K562 (cell line): Measurements from ENCODE around the gene KIF5C. TPM values are rescaled to one million over a fixed set of nuclear protein-coding genes. Genes with fewer than 3 reads are reported as not detected.

Experiments
- C11orf30 ChIP-seq: fragments of 450-650 bp; IDR thresholded peaks from 2 replicates; pipeline ENCODE4 v1.6.1; 2016; ENCODE audit warnings: low read depth, mild to moderate bottlenecking
- JUND ChIP-seq, 2 experiments: IDR thresholded peaks; 2 replicates in 1 of 2; 3 replicates in 1 of 2; pipeline ENCODE4 v1.6.1; 2011; ENCODE audit warnings: borderline replicate concordance in 2 of 2, low read depth in 2 of 2, low read length in 2 of 2, improper control_type of control experiment in 1 of 2, missing biosample characterization in 1 of 2, missing genetic modification characterization in 1 of 2, missing genetic modification reagents in 1 of 2
- MEF2A ChIP-seq: IDR thresholded peaks from 2 replicates; pipeline ENCODE4 v1.6.1; 2011; ENCODE audit warnings: low read depth, mild to moderate bottlenecking, low read length, moderate library complexity; ENCODE audit not compliant: control insufficient read depth
- polyA plus RNA-seq, 8 experiments: library from polyadenylated mRNA; depleted of rRNA in 4 of 8; stranded (reverse) in 5 of 8; unstranded in 3 of 8; fragments of >200 nt; fragmentation: Nextera tagmentation in 2 of 8; fragmentation: Illumina TruSeq in 1 of 8; extraction: Ambion mirVana in 2 of 8; extraction: Trizol in 1 of 8; gene quantifications; 2 replicates each; pipeline versions ENCODE4 v1.2.1 to v1.2.3, GENCODE V29; 2011 to 2014; ENCODE audit warnings: inconsistent platforms in 1 of 8, missing spikeins in 1 of 8
- total RNA-seq, 7 experiments: library from RNA; depleted of rRNA in 6 of 7; stranded (reverse); fragments of >200 nt in 6 of 7; fragmentation: Illumina TruSeq in 2 of 7; extraction: Trizol in 2 of 7; gene quantifications; 2 replicates each; pipeline versions ENCODE4 v1.2.1 to v1.2.3, GENCODE V29; 2011 to 2021; ENCODE audit warnings: low replicate concordance in 1 of 7
- TF ChIP-seq, protein P1 (sequence below): fragments of 450-650 bp; IDR thresholded peaks from 2 replicates; pipeline ENCODE4 v1.6.1; 2018; ENCODE audit not compliant: partially characterized antibody
- TF ChIP-seq, protein P2 (sequence below), 2 experiments: fragments of 450-650 bp; formaldehyde crosslinking in 1 of 2; IDR thresholded peaks; 2 replicates each; pipeline versions ENCODE4 v1.4.0 to v1.6.1; 2014 to 2020; ENCODE audit warnings: mild to moderate bottlenecking in 2 of 2, borderline replicate concordance in 1 of 2, low read depth in 1 of 2
- TF ChIP-seq, protein P3 (sequence below): sonication (generic); formaldehyde crosslinking; IDR thresholded peaks from 2 replicates; pipeline ENCODE4 v1.8.1; 2023; ENCODE audit warnings: mild to moderate bottlenecking, missing genetic modification reagents

The KIF5C gene
- total and polyA plus RNA-seq, 9 of the 15 experiments (the other 6 are each of a cell fraction or from before 2014, with no cell fraction given), result 0.01 to 0.09 (median 0.01) TPM; not detected in 6

DNA sequence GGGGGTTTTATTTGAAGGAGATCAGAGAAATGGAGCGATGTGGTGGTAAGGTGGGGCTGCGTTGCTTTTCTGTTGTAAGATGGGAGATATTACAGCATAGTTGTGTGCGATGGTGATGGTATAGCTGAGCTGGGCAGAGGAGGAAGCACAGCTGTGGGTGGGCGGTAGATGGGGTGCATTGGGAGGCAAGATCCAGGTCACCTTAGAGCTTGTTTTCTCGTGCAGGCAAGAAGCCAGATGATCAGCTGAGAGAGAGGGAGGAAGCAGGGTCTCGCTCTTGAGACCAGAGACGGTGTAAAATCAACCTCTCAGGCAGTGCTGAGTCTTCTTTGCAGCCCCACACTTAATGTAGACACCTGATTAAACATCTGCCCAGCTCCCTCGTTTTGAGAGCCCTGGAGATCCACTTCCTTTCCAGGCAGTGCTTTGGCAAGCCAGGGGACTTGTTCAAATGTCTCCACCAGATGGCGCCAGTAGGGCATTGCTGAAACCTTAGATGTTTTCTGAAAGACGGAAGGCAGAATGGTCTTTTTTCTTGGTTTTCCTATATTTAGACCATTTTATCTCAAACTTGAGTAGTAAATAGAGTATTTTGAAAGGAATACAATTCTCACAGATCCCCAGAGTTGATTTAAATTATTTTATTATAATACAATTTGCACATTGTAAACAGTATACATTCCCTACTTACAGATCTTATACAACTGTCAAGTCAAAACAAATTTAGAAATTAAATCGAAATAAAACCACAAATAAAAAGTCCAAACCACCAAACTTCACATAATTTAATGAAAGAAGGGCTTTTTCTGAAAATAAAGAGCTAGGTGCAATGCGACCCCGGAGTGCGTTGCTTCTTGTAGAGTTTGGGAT, 142.3 kb downstream of the KIF5C start (continued):
- TF ChIP-seq MEF2A (peak; percentile 9; the same call in 1 of the 2 replicates), JUND (IDR thresholded peaks at IDR 0.05; ENCODE audit: borderline replicate concordance, low read depth, low read length) (0 out of 2 replicates have a peak, but pooled peaks have one; percentile 22), JUND (tag; IDR thresholded peaks at IDR 0.05; ENCODE audit: borderline replicate concordance, low read depth, low read length) (no peak), C11orf30 (no peak)
- TF ChIP-seq, protein P1, sequence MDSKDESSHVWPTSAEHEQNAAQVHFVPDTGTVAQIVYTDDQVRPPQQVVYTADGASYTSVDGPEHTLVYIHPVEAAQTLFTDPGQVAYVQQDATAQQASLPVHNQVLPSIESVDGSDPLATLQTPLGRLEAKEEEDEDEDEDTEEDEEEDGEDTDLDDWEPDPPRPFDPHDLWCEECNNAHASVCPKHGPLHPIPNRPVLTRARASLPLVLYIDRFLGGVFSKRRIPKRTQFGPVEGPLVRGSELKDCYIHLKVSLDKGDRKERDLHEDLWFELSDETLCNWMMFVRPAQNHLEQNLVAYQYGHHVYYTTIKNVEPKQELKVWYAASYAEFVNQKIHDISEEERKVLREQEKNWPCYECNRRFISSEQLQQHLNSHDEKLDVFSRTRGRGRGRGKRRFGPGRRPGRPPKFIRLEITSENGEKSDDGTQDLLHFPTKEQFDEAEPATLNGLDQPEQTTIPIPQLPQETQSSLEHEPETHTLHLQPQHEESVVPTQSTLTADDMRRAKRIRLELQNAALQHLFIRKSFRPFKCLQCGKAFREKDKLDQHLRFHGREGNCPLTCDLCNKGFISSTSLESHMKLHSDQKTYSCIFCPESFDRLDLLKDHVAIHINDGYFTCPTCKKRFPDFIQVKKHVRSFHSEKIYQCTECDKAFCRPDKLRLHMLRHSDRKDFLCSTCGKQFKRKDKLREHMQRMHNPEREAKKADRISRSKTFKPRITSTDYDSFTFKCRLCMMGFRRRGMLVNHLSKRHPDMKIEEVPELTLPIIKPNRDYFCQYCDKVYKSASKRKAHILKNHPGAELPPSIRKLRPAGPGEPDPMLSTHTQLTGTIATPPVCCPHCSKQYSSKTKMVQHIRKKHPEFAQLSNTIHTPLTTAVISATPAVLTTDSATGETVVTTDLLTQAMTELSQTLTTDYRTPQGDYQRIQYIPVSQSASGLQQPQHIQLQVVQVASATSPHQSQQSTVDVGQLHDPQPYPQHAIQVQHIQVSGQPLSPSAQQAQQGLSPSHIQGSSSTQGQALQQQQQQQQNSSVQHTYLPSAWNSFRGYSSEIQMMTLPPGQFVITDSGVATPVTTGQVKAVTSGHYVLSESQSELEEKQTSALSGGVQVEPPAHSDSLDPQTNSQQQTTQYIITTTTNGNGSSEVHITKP, result no peak
- TF ChIP-seq, protein P2, sequence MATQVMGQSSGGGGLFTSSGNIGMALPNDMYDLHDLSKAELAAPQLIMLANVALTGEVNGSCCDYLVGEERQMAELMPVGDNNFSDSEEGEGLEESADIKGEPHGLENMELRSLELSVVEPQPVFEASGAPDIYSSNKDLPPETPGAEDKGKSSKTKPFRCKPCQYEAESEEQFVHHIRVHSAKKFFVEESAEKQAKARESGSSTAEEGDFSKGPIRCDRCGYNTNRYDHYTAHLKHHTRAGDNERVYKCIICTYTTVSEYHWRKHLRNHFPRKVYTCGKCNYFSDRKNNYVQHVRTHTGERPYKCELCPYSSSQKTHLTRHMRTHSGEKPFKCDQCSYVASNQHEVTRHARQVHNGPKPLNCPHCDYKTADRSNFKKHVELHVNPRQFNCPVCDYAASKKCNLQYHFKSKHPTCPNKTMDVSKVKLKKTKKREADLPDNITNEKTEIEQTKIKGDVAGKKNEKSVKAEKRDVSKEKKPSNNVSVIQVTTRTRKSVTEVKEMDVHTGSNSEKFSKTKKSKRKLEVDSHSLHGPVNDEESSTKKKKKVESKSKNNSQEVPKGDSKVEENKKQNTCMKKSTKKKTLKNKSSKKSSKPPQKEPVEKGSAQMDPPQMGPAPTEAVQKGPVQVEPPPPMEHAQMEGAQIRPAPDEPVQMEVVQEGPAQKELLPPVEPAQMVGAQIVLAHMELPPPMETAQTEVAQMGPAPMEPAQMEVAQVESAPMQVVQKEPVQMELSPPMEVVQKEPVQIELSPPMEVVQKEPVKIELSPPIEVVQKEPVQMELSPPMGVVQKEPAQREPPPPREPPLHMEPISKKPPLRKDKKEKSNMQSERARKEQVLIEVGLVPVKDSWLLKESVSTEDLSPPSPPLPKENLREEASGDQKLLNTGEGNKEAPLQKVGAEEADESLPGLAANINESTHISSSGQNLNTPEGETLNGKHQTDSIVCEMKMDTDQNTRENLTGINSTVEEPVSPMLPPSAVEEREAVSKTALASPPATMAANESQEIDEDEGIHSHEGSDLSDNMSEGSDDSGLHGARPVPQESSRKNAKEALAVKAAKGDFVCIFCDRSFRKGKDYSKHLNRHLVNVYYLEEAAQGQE (IDR thresholded peaks at IDR 0.05; ENCODE audit: borderline replicate concordance), result peak; percentile 73; the same call in 1 of the 2 replicates
- TF ChIP-seq, protein P2 (CRISPR knock-in tag; IDR thresholded peaks at IDR 0.05; ENCODE audit: low read depth), result no peak
- TF ChIP-seq, protein P3, sequence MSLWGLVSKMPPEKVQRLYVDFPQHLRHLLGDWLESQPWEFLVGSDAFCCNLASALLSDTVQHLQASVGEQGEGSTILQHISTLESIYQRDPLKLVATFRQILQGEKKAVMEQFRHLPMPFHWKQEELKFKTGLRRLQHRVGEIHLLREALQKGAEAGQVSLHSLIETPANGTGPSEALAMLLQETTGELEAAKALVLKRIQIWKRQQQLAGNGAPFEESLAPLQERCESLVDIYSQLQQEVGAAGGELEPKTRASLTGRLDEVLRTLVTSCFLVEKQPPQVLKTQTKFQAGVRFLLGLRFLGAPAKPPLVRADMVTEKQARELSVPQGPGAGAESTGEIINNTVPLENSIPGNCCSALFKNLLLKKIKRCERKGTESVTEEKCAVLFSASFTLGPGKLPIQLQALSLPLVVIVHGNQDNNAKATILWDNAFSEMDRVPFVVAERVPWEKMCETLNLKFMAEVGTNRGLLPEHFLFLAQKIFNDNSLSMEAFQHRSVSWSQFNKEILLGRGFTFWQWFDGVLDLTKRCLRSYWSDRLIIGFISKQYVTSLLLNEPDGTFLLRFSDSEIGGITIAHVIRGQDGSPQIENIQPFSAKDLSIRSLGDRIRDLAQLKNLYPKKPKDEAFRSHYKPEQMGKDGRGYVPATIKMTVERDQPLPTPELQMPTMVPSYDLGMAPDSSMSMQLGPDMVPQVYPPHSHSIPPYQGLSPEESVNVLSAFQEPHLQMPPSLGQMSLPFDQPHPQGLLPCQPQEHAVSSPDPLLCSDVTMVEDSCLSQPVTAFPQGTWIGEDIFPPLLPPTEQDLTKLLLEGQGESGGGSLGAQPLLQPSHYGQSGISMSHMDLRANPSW, result no peak
